GM12891 (cell line): ENCODE data around the gene LCN6.

Experiments
- PAX5 ChIP-seq: IDR thresholded peaks from 2 replicates; pipeline ENCODE4 v1.6.1; 2011; ENCODE audit warnings: low read length, moderate library complexity, mild to moderate bottlenecking; ENCODE audit not compliant: insufficient read depth, severe bottlenecking
- POLR2A ChIP-seq: IDR thresholded peaks from 2 replicates; pipeline ENCODE4 v1.6.1; 2011; ENCODE audit warnings: low read depth, low read length, control low read depth
- POLR2AphosphoS5 ChIP-seq: IDR thresholded peaks from 2 replicates; pipeline ENCODE4 v1.6.1; 2011; ENCODE audit warnings: low read depth, low read length, control low read depth
- POU2F2 ChIP-seq: IDR thresholded peaks from 2 replicates; pipeline ENCODE4 v1.6.1; 2011; ENCODE audit warnings: low read depth, mild to moderate bottlenecking, control low read depth, low read length, moderate library complexity
- TAF1 ChIP-seq: IDR thresholded peaks from 2 replicates; pipeline ENCODE4 v1.6.1; 2011; ENCODE audit warnings: low read depth, low read length, control low read depth

- TF ChIP-seq POLR2A (no peak), POLR2AphosphoS5 (no peak), TAF1 (no peak), PAX5 (no peak), POU2F2 (no peak)
These were observed 15.7 kb downstream of the LCN6 start for GRCh38 chr9:136732444-136733178.
